Karpas-422 (cell line): ENCODE results near the gene CBL. TPM values are rescaled to one million over a fixed set of nuclear protein-coding genes. Genes with fewer than 3 reads are reported as not detected.
A peak's percentile ranks its signal among the peaks of the same experiment; 100 is the strongest.

ENCODE experiments used
- DNase-seq: peaks from one replicate; pipeline ENCODE4 v3.0.0-alpha.2; 2015
- H2AFZ ChIP-seq: fragments of 200-600 bp; sonication (generic); 2 replicates; pipeline ENCODE4 v1.6.1; 2014; ENCODE audit warnings: antibody characterized with exemption, low read length, mixed read lengths
- H3K27ac ChIP-seq: fragments of 200-600 bp; sonication (generic); 2 replicates; pipeline ENCODE4 v1.5.1; 2014; ENCODE audit warnings: mild to moderate bottlenecking, low read length, moderate library complexity
- H3K27me3 ChIP-seq: fragments of 200-600 bp; sonication (generic); 2 replicates; pipeline ENCODE4 v1.6.1; 2014; ENCODE audit warnings: low read length, mixed read lengths
- H3K36me3 ChIP-seq: fragments of 200-600 bp; sonication (generic); 2 replicates; pipeline ENCODE4 v1.6.1; 2014; ENCODE audit warnings: low read length, mixed read lengths; ENCODE audit not compliant: insufficient read depth
- H3K4me1 ChIP-seq: fragments of 200-600 bp; sonication (generic); 2 replicates; pipeline ENCODE4 v1.6.1; 2014; ENCODE audit warnings: mild to moderate bottlenecking, low read length, mixed read lengths
- H3K4me2 ChIP-seq: fragments of 200-600 bp; sonication (generic); 2 replicates; pipeline ENCODE4 v1.6.1; 2014; ENCODE audit warnings: low read length, low read depth, mild to moderate bottlenecking; ENCODE audit not compliant: poor library complexity, severe bottlenecking
- H3K4me3 ChIP-seq: fragments of 200-600 bp; sonication (generic); 2 replicates; pipeline ENCODE4 v1.5.1; 2014; ENCODE audit warnings: mild to moderate bottlenecking, antibody characterized with exemption, low read length, mixed read lengths
- H3K79me2 ChIP-seq: fragments of 200-600 bp; sonication (generic); 2 replicates; pipeline ENCODE4 v1.6.1; 2014; ENCODE audit warnings: mild to moderate bottlenecking, low read length, mixed read lengths
- H3K9ac ChIP-seq: fragments of 200-600 bp; sonication (generic); 2 replicates; pipeline ENCODE4 v1.6.0; 2014; ENCODE audit warnings: low read length
- H3K9me2 ChIP-seq: fragments of 200-600 bp; sonication (generic), shearing (Covaris generic); replicated peaks from 2 replicates; pipeline ENCODE4 v1.6.0; 2014; ENCODE audit warnings: mild to moderate bottlenecking, low read length, moderate library complexity; ENCODE audit not compliant: insufficient read depth
- H3K9me3 ChIP-seq: fragments of 300-700, 200-600 bp; sonication (generic); 2 replicates; pipeline ENCODE4 v1.6.1; 2014; ENCODE audit warnings: low read length, mixed read lengths
- H4K20me1 ChIP-seq: fragments of 200-600 bp; sonication (generic); 2 replicates; pipeline ENCODE4 v1.6.1; 2014; ENCODE audit warnings: mild to moderate bottlenecking, antibody characterized with exemption, low read length, low read depth; ENCODE audit not compliant: insufficient read depth
- total RNA-seq: library from RNA; depleted of rRNA; stranded (reverse); fragments of >200 nt; shearing (Covaris generic); gene quantifications from 2 replicates; pipeline ENCODE4 v1.2.3, GENCODE V29; 2014; ENCODE audit warnings: low replicate concordance

The CBL gene
- total RNA-seq, 1 experiment from 2014 or later, result 34.0 TPM

DNA sequence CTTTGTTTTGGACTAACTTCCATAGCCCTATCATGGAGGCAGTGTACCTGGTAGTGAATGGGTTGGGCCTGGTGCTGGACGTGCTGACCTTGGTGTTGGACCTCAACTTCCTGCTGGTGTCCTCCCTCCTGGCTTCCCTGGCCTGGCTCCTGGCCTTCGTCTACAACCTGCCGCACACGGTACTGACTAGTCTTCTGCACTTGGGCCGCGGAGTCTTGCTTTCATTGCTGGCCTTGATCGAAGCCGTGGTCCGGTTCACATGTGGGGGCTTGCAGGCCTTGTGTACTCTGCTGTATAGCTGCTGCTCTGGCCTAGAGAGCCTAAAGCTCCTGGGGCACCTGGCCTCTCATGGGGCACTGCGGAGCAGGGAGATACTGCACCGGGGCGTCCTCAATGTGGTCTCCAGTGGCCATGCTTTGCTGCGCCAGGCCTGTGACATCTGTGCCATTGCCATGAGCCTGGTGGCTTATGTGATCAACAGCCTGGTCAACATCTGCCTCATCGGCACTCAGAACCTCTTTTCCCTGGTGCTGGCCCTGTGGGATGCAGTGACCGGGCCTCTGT, 129.0 kb downstream of the CBL start:
- peaks cover 21% of the 10 kb centered on the region for H3K4me1 ChIP-seq
- H3K9me2 ChIP-seq, result no peaks in the 10 kb centered on the region
- H4K20me1 ChIP-seq, result no peaks in the 10 kb centered on the region
- no peak for DNase-seq
- H3K79me2 ChIP-seq, result peaks cover 10% of the 10 kb centered on the region; the same call in 1 of the 2 replicates
- no peaks in the 10 kb centered on the region for H3K36me3 ChIP-seq
- H3K27me3 ChIP-seq, result no peaks in the 10 kb centered on the region
- H3K9me3 ChIP-seq, result no peaks in the 10 kb centered on the region
- H3K4me3 ChIP-seq, result peak overlapping the region; percentile 91
- H3K27ac ChIP-seq, result no peak overlapping the region
- H3K9ac ChIP-seq, result peak overlapping the region; percentile 86
- no peak overlapping the region for H2AFZ ChIP-seq
- H3K4me2 ChIP-seq, result peak overlapping the region; percentile 77

DNA sequence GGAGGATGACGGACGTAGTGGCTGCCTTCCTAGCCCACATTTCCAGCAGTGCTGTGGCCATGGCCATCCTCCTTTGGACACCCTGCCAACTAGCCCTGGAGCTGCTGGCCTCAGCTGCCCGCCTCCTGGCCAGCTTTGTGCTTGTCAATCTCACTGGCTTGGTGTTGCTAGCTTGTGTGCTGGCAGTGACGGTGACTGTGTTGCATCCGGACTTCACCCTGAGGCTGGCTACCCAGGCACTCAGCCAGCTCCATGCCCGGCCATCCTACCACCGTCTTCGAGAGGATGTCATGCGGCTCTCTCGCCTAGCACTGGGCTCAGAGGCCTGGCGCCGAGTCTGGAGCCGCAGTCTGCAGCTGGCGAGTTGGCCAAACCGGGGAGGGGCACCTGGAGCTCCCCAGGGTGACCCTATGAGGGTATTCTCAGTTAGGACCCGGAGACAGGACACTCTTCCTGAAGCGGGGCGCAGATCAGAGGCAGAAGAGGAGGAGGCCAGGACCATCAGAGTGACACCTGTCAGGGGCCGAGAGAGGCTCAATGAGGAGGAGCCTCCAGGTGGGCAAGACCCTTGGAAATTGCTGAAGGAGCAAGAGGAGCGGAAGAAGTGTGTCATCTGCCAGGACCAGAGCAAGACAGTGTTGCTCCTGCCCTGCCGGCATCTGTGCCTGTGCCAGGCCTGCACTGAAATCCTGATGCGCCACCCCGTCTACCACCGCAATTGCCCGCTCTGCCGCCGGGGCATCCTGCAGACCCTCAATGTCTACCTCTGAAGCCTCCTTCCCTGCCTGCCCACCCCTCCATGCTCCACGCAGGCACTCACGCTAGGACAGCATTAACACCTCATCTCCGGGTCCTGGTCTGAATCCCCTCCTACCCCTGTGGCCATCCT, 129.8 kb downstream of the CBL start:
- no peak for DNase-seq
- H3K9ac ChIP-seq, result peak overlapping the region; percentile 86
- peak overlapping the region; percentile 91; the same call in 1 of the 2 replicates for H3K4me3 ChIP-seq

DNA sequence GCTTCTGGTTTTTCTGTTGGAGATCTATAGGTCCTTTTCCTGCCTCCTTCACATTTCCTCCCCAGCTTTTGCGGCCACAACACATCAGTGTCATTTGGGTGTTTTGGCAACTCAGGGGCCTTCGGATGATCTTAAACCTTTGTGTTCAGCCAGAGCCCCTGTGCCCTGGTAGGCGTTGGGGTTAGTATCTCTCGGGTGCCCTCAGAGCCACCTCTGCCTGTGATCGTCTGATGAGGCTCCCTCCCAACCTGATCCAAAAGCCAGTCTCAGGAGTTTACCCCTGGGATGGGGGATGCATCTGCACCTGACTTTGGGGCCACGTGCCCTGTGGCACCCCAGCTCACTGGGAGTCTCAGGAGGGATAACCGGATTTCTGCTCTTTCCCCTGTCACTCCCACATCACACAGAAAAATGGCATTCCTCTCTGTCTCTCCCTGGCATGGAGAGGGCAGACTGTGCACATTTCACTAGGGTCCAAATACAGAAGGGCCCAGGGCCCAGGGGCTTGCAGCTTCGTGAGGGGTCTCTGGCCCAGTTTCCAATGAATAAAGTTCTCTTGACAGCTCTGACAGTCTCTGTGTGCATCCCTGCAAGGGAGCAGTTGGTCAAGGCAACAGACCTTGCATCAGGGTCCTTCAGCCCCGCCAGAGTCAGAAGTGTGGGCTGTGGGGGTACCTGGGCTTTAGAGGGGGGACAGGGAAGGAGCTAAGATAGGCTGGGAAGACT, 130.8 kb downstream of the CBL start:
- Histone ChIP-seq H3K9me3 (no peaks in the 10 kb centered on the region), H3K36me3 (no peaks in the 10 kb centered on the region), H3K9ac (no peak overlapping the region), H3K27ac (no peak overlapping the region), H3K4me2 (no peak overlapping the region), H3K4me3 (no peak overlapping the region), H3K79me2 (peaks cover 10% of the 10 kb centered on the region; the same call in 1 of the 2 replicates), H3K4me1 (peaks cover 21% of the 10 kb centered on the region), H3K27me3 (no peaks in the 10 kb centered on the region), H2AFZ (no peak overlapping the region), H4K20me1 (no peaks in the 10 kb centered on the region), H3K9me2 (no peaks in the 10 kb centered on the region)
- no peak for DNase-seq

More for the DNA sequence above, 129.8 kb downstream of the CBL start:
- Histone ChIP-seq H3K9me3 (no peaks in the 10 kb centered on the region), H3K79me2 (peaks cover 10% of the 10 kb centered on the region; the same call in 1 of the 2 replicates), H4K20me1 (no peaks in the 10 kb centered on the region), H3K9me2 (no peaks in the 10 kb centered on the region), H3K4me2 (peak overlapping the region; percentile 77), H3K27ac (no peak overlapping the region), H3K4me1 (peaks cover 21% of the 10 kb centered on the region), H3K27me3 (no peaks in the 10 kb centered on the region), H2AFZ (no peak overlapping the region), H3K36me3 (no peaks in the 10 kb centered on the region)

DNA sequence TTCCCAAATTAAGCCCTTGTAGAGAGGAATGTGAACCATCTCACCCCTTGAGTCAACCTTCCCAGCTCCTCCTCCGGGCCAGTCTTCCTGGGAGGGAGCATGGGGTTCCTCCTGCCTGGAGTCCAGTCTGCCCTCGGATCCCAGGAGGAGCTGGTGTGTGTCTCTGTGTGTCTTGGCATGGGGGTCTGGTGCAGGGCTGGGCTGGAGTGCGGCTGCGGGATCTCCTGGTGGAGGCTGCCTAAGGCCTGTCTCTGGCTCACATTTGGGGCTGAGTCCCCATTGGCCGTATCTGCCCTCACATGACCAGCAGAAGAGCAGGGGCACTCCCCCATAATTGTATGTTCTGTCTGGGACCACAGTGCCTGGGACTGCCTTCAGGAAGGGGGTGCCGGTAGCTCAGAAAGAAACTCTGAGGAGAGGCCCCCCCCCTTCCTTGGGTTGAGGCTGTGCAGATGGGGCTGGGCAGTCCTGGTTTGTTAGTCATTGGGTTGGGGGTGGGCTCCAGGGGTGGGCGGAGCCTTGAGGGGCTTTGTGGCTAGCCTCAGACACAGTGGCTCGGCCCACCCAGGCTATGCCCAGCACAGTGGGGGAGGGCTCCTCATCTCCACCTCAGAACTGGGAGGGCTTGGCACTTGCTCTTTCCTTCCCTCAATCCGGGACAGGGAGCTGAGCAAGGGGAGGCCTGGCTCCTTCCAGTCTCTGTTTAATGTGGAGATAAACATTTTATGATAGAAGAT, 131.6 kb downstream of the CBL start:
- no peaks in the 10 kb centered on the region for H3K27me3 ChIP-seq
- H2AFZ ChIP-seq, result no peak overlapping the region
- no peaks in the 10 kb centered on the region for H4K20me1 ChIP-seq
- H3K4me3 ChIP-seq, result no peak overlapping the region
- H3K9me2 ChIP-seq, result no peaks in the 10 kb centered on the region
- no peak for DNase-seq
- H3K27ac ChIP-seq, result no peak overlapping the region
- no peak overlapping the region for H3K4me2 ChIP-seq
- no peak overlapping the region for H3K9ac ChIP-seq
- peaks cover 21% of the 10 kb centered on the region for H3K4me1 ChIP-seq
- H3K79me2 ChIP-seq, result peaks cover 10% of the 10 kb centered on the region; the same call in 1 of the 2 replicates
- H3K36me3 ChIP-seq, result no peaks in the 10 kb centered on the region
- H3K9me3 ChIP-seq, result no peaks in the 10 kb centered on the region

DNA sequence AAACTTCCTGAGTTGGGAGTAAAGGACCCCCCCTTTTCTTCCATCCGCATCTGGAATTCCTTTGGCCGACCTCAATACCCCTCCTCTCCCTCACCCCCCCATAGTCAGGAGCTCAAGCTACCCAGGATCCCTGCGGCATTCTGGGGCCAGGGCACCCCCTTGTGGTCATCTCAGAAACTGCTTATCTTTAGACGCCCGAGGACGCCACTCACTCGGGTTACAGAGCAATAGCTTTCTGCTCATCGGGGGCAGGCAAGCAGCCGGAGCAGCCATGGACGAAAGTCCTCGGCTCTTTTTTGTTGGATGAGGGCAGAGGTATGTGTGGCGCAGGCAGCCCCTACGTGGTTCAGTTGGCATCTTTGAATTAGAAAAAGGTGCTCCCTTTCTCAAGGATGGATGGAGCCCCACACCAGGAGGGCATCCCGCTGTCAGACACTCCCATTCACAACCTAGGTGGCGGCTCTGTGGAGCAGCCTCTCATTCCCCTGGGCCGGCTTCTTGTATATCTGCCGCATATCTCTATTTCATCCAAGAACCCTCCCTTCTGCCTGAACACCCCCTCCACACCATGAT, 132.3 kb downstream of the CBL start:
- peak; percentile 84 for DNase-seq
- H2AFZ ChIP-seq, result no peak overlapping the region
- no peaks in the 10 kb centered on the region for H3K9me3 ChIP-seq
- H3K79me2 ChIP-seq, result peaks cover 10% of the 10 kb centered on the region; the same call in 1 of the 2 replicates
- no peaks in the 10 kb centered on the region for H3K27me3 ChIP-seq
- no peaks in the 10 kb centered on the region for H3K36me3 ChIP-seq
- H3K27ac ChIP-seq, result no peak overlapping the region
- peak overlapping the region; percentile 29 for H3K4me2 ChIP-seq
- H4K20me1 ChIP-seq, result no peaks in the 10 kb centered on the region
- H3K9me2 ChIP-seq, result no peaks in the 10 kb centered on the region
- no peak overlapping the region for H3K4me3 ChIP-seq
- peaks cover 21% of the 10 kb centered on the region for H3K4me1 ChIP-seq
- no peak overlapping the region for H3K9ac ChIP-seq

DNA sequence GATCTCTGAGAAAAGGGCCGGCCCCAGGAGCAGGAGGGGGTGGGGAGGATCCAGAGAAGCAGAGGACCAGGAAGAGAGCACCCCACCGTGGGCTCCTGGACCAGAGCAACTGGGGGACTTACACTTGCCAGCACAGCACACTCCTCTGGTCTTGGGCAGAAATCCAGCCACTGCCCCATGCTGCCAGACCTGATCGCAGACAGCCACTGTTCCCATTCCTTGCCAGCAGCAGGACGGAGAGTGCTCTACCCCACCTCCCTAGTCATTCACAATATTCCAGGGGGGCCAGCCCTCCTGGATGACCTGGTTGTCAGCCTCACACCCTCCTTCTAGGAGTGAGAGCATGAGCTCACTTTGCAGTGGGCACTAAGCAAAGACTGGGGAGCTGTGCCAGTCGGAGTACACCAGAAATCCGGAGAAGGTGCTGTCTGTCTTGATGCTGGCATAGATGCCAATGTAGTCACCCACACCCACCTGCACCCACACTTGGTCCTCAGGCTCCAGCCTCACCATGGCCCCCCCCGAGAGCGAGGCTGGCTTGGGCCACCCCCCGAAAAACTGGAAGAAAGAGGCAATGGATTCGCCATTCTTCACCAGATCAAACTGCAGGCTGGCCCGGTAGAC, 132.9 kb downstream of the CBL start:
- no peak overlapping the region for H3K9ac ChIP-seq
- no peaks in the 10 kb centered on the region for H3K36me3 ChIP-seq
- no peak for DNase-seq
- no peaks in the 10 kb centered on the region for H3K9me3 ChIP-seq
- no peak overlapping the region for H3K4me3 ChIP-seq
- H3K4me2 ChIP-seq, result no peak overlapping the region
- H3K27ac ChIP-seq, result no peak overlapping the region
- H3K79me2 ChIP-seq, result peaks cover 10% of the 10 kb centered on the region; the same call in 1 of the 2 replicates
- H3K27me3 ChIP-seq, result no peaks in the 10 kb centered on the region
- peaks cover 17% of the 10 kb centered on the region for H3K4me1 ChIP-seq
- no peaks in the 10 kb centered on the region for H4K20me1 ChIP-seq
- no peaks in the 10 kb centered on the region for H3K9me2 ChIP-seq
- H2AFZ ChIP-seq, result no peak overlapping the region

DNA sequence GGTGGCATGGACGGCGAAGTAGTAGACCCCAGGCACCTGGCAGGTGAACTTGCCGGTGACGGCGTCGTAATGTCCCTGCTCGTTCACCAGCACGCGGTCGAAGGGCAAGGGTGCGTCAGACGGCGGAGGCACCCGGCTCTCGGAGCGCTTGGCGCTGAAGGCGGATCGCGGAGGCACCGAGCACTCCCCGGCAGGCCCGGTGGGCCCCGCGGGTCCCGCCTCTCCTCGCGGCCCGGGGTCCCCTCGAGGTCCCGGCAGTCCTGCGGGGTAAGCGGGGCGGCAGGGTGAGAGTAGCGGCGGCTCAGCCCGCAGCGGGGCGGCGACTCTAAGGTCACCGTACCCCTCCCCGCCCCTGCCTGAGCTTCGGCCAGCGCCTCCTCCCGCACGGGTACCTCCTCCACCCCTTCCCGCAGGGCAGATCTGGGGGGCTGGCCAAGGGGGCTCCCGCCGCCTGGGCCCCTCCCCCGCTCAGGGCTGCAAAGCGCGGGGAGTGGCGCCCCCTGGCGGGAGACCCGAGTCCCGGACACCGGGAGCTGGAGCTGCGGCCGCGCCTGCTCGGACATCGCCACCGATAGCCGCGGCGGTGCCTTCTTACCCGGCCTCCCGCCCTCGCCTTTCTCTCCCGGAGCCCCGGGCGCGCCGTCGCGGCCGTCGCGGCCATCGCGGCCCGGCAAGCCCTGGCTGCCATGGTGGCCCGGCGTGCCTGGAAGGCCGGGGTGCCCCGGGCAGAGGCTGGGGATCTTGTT, 133.6 kb downstream of the CBL start:
- H3K4me1 ChIP-seq, result peaks cover 17% of the 10 kb centered on the region
- no peaks in the 10 kb centered on the region for H3K36me3 ChIP-seq
- H3K79me2 ChIP-seq, result peaks cover 8% of the 10 kb centered on the region; the same call in 1 of the 2 replicates
- H3K9ac ChIP-seq, result no peak overlapping the region
- H3K4me2 ChIP-seq, result no peak overlapping the region
- no peak overlapping the region for H3K27ac ChIP-seq
- H4K20me1 ChIP-seq, result no peaks in the 10 kb centered on the region
- no peak overlapping the region for H2AFZ ChIP-seq
- no peaks in the 10 kb centered on the region for H3K9me2 ChIP-seq
- no peaks in the 10 kb centered on the region for H3K27me3 ChIP-seq
- H3K4me3 ChIP-seq, result no peak overlapping the region
- H3K9me3 ChIP-seq, result no peaks in the 10 kb centered on the region
- DNase-seq, result no peak
